Islet precursor cell (in vitro differentiated cells): ENCODE measurements around the gene HJURP.

ENCODE experiments used
- DNase-seq: peaks from one replicate; pipeline ENCODE4 v3.0.0-alpha.2; 2018

HJURP gene

DNA sequence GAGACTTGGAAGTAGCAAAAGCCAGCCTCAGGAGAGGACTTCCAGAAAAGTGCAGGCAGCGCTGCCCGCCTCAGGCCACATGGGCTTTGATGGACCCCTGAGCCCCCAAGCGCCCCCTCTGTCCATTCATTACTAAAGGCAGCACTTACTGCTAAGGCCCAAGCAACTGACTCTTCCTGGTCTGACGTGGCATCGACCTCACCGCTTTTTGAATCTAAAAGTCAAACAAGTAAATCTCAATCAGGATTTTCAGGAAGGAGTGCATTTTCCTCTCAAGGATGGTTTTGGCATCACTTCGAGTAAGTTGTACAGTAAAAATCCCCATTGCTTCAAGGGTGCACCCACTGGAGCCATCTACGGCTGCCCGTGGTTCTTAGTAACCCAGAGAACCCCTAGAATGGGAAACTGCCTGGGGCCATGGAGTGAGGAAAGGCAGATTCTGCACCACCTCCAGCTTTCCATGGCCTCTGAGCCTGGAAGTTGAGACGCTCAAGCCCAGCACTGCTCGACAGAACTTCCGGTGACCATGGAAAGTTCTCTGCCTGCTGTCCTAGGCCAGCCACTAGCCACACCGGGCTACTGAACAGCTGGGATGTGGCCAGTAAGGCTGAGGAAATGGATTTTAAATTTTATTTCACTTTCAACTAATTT lies 7.0 kb downstream of the HJURP start:
- no peak for DNase-seq

DNA sequence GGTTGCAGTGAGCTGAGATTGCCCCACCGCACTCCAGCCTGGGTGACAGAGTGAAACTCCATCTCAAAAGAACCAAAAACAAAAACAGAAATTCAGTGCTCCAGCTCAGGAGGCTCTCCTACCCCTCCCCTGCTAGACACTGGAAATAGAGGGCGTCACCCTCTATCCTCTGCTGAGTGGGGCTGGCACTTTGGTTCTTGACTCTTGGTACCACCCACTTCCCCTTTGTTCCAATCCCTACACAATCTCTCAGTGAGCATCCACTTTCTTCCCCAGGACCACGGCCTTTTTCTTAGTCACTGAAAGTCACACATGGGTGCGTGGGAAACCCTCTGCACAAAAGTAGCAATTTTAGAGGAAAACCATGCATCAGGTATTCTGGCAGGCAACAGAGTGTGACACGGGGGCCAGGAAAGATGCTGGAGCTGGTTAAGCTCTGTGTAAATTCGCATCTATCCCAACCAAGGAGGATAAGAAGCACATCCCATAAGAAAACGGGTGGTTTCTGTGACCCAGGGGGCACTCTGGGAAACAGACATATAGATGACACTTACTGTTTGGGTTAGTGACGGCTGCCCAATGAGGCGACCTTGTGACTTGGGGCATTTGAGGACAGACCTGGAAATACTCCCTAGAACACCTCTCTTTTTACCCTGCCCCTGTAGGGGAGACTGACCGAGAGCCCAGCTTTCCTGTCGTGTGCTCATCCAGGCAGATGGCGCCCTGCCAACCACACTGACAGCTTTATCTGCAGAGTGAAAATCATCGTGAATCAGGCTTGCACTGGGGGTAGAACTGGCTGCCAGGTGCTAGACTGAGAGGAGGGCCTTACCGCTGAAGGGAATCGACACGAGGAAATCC lies 7.7 kb downstream of the HJURP start:
- no peak for DNase-seq

DNA sequence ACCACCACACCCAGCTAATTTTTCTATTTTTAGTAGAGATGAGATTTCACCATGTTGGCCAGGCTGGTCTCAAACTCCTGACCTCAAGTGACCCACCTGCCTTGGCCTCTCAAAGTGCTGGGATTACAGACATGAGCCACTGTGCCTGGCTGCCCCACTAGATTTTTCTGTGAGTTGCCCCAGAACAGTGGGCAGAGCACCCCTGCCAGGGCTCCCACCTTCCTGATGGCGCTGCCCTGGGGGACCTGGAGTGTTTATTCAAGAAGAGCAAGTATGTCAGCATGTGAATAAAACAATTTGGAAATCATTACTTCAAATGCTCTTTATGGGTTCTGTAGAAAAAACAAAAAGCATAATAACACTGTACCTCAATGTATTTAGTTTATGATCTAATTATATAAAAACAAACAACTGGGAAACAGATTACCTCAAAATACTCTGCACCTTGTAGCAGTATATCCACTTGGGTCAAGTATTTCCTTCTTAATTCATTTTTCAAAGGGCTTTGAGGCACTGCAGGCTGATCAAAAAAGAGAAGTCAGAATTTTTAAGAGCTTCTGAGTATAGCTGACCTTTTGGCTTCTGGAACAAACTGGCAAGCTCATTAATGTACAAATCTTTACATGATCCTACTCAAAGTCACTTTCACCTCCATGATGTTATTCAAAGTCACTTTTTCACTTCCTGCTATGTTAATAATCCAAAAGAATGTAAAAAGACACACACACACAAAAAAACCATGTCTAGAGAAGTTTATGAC lies 8.9 kb downstream of the HJURP start:
- no peak for DNase-seq

DNA sequence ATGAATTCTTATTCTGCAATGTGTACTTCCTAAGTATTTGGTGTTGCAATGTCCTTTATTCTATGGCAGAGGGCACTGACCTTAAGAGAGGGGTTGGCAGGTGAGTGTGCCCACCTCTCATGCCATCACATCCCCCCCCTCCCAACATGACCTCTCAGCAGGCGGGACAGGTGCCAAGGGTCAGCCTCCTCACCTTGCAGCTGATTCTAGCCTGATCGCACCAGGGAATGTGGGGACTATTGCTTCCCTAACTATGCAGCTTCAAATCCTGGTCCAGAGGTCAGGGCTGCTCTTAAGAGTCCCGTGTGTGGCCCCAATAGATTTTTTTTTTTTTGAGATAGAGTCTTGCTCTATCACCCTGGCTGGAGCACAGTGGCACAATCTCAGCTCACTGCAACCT lies 9.5 kb downstream of the HJURP start:
- no peak for DNase-seq

DNA sequence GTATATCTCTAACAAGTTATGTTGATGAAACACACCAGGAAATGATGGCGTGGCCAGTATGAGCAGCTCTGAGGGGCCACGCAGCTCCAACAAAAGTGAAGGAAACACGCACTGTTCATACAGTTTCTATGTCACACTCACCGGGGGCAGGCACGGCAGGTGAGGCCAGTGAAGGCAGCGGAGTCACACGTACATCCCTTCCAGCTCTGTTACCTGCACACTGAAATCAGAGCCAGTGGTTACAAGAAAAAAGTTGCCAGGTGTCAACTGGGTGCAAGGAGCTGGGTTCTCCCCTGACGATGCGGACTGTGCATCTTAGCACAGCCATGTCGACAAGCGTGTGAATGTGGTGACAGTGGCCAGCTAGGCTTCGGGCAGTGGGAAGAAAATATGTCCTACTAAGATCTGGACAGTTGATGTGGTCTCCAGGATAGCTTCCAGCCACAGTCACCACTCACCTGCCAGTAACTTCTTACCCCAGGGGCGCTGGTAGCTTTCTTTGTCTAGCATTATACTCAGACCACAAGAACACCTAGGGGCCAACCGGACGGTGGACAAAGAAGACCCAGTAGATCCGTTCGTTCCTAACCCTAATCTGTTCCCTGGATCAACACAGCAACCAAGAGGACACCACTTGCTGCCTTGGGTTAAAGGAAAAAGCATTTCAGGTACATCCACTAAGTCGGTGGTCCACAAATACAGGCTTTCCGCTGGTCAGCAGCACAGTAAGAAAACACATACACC lies 10.1 kb downstream of the HJURP start:
- peak; percentile 37 for DNase-seq

DNA sequence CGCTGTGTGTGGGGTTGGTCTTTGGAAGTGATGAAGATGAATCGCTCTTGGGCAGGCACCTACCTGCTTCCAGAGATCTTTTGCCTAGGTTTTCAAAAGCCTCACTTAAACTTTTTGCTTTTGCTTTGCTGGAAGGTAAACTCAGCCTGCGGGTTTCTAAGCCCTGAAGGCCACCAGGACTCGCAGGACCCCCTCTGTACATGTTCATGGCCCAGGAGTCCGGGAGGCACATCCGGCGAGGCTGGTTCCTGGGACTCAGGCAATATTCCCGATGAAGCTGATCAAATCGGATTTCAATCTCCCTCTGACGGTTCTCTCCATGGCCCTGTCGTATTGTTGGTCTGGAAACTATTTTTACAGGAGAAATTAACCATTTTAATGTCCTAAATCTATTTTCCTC lies 13.2 kb downstream of the HJURP start:
- peak; percentile 35 for DNase-seq

DNA sequence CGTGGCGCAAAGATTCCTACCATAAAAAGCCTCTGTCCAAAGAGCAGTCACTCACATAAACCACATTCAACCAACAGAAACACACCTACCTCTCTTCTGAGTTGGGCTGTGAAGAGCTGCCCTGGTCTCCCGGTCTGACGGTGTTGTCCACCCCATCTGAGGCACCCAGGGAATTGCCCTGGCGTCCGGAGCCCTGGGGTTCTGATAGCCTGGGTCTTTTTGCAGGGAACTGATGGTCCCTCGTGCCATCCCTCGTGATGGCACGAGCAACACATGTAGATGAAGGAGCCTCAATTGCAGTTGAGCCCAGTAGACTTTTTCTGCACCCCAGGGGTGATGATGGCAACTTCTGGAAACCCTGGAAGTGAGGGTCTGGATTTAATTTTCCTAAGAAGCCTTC lies 13.8 kb downstream of the HJURP start:
- no peak for DNase-seq

DNA sequence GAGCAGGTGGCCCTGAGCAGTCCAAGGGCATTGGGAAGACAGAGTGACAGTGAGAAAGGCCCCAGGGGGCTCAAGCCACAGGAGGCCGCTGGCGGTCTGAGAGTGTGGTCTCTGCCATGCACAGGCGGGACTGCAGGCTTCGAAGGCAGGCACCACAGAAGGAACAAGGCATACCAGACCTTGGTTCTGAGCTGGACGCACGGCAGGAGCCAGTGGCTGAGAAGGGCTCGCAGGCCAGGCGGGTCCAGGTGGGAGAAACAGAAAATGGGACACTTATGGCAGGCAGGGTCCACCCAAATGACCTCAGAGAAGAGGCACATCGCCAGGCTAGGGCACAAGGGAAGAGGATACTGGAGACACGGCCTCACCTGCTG lies 14.9 kb downstream of the HJURP start:
- DNase-seq = peak; percentile 52

DNA sequence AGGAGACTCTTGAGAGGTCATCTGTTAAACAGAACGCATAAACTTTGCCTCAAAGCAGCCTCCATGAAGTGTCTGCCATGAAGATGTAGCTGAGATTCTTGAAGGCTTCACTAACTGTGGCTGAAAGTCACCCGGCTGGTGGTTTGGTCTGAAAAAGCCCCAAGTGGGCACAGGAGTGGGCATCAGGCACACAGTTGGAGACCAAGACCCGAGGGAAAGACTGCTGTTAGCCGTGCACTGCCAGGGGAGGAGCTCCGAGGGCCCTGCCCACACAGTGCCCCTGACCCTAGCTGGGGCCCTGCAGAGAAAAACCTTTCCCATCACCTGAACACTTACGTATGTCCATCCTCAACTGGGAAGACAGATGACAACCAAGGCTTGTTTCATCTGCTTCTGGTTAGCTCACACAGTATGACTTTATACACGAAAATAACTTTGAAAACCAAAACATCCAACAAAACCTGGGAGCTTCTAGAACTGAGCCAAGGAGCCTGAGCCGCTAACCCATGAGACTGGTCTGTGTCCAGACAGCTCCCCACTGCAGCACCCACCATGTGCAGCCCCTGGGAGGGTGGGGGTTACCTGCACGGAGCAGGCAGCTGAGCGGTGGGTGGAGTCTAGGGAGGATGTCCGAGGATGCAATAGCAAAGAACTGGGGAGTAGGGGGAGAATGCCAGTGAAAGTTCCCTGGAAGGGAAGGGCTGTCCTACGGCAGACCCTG lies 15.4 kb downstream of the HJURP start:
- no peak for DNase-seq

DNA sequence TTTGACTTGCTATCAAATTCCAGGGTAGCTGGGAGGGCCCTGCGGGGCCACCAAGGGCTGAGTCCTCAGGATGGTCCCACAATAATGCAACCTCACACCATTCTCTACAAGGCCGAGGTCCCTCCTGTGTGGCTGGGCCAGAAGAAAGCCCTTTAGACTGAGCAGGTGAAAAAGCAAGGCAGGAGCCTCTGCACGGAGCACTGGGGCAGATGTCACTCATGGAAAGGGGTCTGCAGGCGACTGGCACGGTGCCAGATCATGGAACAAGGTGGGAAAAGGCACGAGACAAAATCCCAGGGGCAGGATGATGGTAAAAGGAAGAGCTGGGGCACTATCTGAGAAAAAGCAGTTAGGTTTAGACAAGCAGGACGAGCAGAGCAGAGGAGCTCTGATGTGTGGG lies 16.1 kb downstream of the HJURP start:
- DNase-seq = peak; percentile 38

DNA sequence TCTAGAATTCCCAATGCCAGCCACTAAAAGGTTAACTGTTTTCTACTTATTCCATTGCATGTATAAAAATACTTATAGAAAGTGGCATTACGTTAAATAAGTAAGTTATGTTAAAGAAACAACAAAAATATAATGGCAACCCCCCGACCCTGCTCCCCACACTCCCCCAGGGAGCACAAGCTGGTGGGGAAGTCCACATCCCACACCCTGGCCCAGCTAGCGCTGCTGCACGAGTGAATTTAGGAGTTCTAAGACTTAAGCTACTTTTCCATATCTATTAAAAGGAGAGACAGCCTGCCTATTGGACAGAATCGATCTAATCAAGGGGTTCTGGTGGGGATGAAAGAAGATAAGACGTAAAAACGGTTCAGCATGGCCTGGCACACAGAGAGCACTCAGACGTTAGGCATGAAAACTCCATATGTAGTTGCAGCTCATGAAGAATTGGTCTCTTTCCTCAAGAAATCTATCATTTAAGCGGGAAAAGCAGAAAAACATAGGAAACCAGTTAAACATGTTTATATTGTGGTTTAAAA lies 16.6 kb downstream of the HJURP start:
- DNase-seq = no peak

DNA sequence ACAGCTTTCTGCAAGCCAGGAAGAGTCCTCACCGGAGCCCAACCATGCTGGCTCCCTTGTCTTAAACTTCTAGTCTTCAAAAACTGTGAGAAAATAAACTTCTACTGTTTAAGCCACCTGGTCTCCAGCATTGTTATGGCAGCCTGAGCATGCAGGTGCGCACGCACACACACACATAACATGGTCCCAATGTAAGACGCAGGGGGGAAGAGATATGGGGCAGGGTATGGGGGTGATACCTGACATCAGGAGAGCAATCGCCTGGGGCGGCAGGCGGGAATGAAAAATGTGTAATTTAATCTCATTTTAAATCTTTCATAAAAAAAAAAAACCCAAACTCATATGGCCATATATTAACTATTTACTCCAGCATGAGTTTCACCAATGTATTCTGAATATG lies 18.0 kb downstream of the HJURP start:
- DNase-seq = no peak

DNA sequence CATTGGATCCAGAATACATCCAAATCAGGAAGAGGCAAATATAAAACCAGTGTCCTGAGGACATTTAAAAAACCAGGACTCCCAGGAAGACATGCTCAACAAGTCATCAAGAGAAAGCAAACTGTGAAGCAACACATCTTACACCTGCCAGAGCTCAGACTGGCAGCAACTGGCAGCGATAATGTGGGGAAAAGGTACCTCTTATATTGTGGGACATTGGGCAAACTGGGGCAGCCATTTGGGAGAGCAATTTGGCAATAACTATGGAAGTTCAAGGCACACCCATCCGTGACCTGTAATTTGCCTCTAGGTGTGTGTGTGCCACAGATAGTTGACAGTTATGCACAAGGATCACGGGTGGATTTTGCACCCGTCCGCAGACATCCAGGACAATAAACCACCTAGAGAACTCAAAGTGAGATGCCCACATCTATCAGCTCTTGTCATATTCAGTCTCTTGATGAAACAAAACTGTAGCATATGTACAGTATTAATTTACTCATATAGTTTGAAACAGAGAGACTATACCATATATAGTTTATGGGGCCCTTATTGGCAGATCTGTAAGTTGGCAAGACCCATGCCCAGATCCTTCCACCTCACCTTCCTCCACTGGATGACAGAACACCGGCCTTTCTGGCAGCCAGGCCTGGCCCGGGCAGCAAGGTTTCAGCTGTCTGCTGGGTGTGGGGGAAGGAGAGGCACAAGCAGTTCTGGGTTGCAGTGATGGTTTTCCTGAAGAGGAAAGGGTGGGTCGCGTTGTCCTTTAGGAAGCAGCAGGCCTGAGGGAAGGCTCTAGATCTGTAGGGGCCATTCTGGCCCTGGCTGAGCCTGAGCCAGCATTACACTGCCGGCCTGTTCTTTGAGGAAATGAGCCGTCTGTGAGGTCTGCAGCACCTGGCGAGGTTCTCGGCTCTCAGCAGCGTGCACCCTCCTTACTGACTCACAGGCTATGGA lies 18.8 kb downstream of the HJURP start:
- DNase-seq = peak; percentile 36

DNA sequence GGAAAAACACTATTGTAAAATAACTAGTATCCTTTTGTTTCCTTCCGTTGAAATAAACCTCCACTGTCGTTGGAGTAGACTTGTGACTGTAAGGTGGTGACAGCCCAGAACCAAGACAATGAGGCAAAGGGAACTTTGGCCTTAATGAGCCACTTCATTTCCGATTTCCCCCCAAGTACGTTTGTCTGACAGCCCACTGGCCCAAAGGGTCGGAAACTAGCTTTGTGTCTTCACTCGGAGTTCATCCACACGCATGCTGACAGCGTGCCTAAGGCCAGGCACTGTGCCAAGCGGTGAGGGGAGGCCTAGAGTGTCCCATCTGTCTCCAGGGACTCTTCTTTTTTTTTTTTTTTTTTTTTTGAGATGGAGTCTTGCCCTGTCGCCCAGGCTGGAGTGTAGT lies 21.0 kb downstream of the HJURP start:
- DNase-seq = peak; percentile 23

DNA sequence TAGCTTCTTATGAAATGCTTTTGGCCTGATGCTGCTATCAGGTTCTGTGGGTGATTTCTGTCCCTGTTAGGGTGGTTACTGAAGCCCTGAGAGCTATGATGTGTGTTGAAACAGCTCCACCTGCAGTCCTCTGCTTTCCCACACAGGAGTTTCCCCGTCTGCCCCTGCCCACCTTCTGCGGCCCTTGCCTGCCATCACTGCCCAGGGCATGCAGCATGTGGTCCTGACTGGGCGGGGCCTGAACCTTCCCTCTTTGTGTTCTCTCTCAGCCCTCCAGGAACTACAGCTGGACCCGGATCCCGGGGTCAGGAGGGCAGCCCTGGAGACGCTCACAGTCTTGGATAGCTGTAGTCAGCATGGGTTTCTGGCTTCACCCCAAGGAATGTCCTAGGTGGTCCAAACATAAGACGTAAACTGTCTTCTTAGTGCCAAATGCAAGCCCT lies 21.4 kb downstream of the HJURP start:
- DNase-seq = peak; percentile 75

DNA sequence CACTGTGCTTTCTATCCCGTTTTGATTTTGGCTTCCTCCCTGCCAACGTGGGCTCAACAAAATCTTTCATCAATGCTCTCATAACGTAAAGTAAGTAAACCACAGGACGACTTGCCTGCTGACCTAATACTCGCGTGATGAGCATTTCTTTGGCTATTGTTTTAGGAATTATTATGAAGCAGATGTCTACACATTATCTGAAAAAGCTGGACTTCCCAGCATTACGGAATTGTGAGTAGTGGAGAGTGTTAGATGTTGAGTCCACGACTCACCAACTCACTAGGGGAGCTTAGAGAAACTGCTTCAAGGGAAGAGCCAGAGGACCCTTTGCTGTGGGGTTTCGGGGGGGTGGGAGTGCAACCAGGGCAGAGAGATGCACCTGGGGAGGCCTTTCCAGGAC lies 21.9 kb downstream of the HJURP start:
- no peak for DNase-seq

DNA sequence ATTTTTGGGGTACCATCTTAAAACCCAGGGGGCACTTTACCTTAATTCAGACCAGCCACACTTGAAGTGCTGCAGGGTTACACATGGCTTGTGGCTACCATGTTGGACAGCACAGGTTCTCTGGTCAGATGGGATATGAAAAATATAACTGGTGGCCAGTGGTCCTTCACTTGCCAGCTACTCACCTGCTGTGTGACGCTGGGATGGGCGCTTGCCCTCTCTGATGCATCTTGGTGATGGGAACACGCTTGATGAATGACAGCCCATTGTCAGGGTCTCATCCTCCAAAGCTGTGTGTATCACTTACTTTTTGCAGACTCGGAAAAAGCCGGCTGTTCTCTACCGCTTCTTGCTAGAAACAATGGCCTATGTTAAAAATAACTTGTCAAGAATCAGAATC lies 22.5 kb downstream of the HJURP start:
- DNase-seq = peak; percentile 43

DNA sequence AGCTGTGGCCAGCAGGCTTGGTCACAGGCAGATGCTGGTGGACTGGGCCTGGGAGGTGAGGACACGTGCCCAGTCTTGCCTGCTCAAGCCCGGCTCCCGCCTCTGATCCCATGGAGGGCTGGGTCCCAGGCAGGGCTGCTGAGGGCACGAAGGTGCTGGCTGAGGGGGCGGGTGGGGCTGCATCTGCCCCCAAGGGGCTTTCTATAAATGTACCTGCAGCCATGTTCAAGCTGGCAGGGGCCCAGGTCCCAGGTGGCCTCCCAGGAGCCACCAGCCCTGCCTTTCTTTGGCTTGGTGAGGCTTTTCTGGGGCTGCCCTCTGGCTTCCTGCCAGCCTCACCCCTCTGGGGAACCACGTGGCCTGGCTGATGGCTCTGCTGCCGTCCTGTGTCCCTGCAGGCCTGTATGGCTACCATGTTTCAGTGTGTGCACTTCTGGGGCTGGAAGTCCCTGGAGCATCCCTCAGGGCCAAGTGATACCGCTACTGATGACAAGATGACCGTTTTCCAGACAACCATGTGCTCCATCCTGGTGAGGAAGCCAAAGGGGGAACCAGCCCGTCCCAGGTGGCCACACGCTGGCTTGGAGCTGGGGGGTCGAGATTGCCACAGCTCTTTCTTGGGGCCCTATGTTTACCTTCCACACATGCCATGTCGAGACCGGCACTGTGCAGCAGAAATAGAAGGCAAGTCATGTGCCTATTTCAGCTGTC lies 23.2 kb downstream of the HJURP start:
- DNase-seq = peak; percentile 52

DNA sequence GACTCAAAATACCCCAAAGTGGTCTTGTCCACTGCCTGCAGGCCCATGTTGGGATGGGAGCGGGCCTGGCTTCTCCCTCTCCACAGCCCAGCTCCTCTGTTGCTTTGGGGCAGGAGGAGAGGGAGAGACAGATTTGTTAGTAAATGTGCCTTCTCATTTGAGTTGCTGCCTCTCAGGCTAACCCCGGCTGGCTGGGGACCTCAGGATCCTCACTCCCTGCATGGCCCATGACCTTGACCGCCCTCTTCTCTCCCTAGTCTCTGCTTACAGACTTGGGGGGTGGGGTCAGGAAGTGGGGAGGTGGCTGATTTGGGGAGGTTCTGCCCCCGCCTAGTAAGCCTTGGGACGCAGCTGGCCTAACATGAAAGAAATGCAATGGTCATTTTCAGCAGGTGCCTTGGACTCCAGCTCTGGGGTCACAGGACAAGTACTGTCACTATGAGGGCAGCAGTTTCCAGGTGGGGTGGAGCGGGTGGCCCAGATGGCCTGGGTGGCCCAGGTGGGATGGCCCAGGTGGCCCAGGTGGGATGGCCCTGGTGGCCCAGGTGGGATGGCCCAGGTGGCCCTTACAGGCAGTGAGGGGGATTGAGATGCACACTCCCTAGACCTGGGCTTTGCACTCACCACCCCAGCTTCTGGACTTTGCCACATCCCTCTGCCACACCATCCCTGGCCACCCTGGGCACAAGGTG lies 24.1 kb downstream of the HJURP start:
- DNase-seq = no peak
